Measurements from ENCODE around the gene FRMD4B.

The FRMD4B gene

DNA sequence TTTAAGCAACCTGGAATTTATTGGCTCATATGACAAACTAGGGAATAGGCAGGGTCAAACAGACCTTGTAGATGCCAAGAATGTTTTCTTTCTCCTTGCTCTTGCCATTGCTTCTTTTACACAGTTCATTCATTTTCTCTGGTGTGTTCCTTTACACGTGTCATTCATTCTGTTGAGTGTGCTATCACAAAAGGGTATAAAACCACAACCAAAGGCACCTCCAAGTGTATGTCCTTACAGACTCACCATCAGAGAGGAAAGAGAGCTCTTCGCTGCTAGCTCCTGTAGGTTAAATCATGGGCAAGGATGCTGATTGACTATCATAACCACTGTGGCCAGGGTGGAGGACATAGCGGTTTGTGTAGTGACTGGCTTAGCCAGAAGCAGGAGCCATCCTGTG is 19.2 kb upstream of the FRMD4B start:
- DNase-seq (ENCODE audit: low read depth): no peak

- DNase-seq (ENCODE audit: low read depth): no peak
These were observed 17.6 kb upstream of the FRMD4B start for GRCh38 chr3:69403454-69403853.

DNA sequence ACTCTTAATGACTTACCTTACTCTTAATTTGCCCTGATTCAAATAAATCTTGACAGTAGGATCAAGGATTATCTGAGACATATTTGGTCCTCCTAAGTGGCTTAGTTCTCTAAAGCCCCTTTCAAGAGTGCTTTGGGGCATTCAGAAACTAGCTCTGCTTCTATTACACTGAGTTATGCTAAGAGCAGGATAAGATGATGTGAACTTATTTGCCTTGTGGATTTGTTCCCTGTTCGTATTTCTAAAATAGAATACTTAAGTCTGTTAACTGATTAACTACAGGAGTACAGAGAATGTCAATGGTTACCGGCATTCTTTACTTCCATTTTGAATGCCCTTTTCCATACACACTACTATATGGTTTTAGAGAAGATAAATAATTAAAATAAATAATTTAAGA is 14.8 kb upstream of the FRMD4B start:
- no peak for DNase-seq (ENCODE audit: low read depth)

GRCh38 chr3:69392850-69393249 is 7.0 kb upstream of the FRMD4B start:
- DNase-seq (ENCODE audit: low read depth): no peak

GRCh38 chr3:69392415-69392814 is 6.5 kb upstream of the FRMD4B start:
- DNase-seq (ENCODE audit: low read depth): no peak

- no peak for DNase-seq (ENCODE audit: low read depth)
These were observed 5.7 kb upstream of the FRMD4B start for GRCh38 chr3:69391554-69391953.

- DNase-seq (ENCODE audit: low read depth): no peak
These were observed 4.9 kb upstream of the FRMD4B start for GRCh38 chr3:69390771-69391170.

DNA sequence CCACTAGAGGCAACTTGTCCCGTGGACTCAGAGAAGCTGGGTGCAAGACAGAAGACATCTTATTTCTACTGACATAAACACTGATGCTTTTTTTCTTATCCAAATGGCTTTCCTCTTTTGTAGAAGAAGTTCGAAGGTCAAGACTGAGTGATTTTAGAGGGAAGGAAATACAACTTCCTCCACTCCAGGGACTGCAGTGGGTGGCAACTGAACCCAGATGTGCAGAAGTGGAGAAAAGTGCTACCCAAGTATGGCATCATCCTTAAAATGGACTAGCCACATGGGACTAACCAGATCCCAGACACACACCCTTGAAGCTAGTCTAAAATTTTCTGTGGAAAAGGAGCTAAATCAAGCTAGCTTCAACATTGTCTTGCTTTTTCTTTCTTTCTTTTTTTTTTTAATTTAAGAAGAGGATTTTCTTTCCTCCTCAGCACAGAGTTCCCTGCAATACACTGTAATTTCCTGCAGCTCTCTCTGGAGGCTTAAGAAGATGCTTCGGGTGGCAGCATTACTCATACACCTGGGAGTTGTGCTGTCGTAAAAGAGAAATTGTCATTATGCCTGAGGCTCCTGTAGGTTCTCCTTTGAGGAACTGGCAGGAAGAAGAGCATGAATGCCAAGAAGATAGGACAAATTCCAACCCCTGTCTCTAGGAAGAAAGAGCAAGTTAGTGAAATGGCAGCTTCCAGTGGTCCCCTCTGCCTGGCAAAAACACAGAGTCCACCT is 3.8 kb upstream of the FRMD4B start:
- no peak for DNase-seq (ENCODE audit: low read depth)

GRCh38 chr3:69388241-69388640 is 2.4 kb upstream of the FRMD4B start:
- no peak for DNase-seq (ENCODE audit: low read depth)

GRCh38 chr3:69386556-69387385 is 883 bp upstream of the FRMD4B start:
- DNase-seq (ENCODE audit: low read depth): no peak

- no peak for DNase-seq (ENCODE audit: low read depth)
These were observed 665 bp downstream of the FRMD4B start for GRCh38 chr3:69385123-69385722.

DNA sequence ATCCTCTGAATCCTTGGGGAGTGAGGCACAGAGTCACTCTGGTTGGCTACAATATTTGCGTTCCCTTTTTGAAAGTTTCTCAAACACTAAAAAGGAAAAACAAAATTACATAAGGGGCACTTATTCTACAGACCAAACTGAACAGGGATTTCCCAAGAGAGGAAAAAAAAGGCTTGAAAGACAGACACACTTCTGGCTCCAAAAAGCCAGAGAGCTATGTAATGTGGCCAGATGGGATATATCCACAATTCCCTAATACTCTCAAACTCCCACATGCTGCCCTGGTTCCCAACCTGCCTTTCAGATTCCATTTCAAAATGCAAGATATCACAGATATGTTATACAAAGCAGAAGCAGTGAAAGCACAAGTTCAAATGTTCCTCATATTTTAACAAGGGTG is 1.6 kb downstream of the FRMD4B start:
- no peak for DNase-seq (ENCODE audit: low read depth)

DNA sequence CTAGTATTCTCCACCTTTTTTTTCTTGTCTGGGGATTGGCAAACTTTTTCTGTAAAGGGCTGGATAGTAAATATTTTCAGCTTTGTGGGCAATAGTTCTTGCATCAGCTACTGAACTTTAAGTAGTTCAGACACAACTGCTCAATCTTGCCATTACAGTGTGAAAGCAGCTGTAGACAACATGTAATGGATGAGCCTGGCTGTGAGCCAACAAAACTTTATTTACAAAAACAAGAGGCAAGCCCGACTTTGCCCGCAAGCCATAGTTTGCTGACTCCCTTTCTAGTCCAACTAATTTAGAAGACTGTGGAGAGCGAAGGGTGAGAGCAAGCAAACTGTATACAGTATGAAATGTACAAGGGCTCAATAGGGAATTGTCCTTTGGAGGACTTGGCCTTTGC is 6.2 kb downstream of the FRMD4B start:
- DNase-seq (ENCODE audit: low read depth): no peak

GRCh38 chr3:69378112-69378802 is 7.6 kb downstream of the FRMD4B start:
- DNase-seq (ENCODE audit: low read depth): no peak

DNA sequence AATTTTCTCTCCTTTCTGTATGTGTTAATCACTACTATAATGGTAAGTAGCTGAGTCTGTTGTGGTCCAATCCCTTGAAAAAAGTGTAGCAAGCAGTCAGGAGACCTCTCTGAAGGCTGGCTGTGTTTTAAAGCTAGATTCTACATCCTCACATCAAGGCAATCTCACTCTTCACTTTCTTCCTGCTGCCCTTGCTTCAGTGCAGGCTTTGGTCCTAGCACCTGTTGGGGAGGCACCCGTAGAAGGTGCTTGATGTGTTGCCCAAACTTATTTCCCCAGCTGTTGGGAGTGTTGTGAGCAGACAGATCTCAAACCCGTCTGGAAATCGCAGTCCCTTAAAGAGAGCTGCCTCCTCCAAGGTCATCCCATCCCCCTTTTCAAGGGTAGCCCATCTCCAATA is 8.6 kb downstream of the FRMD4B start:
- DNase-seq (ENCODE audit: low read depth): no peak

DNA sequence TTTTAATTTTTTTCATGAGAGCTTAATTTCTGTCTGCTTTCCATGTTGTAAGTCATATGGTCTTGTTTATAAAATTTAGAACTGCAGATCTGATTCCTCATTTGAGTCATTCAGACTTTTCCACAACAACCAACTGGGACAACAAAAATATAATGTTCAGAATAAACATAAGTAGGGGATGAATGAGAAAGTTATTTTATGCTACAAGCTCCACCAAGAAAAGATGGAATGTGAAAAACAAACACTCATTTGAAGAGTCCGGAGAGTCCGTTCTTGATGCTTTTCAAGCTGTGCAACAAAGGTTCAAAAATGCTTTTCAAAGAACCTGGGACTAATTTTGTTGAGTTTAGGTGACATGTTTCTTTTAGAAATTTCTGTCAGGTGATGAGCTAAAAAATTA is 9.2 kb downstream of the FRMD4B start:
- no peak for DNase-seq (ENCODE audit: low read depth)

- no peak for DNase-seq (ENCODE audit: low read depth)
These were observed 14.1 kb downstream of the FRMD4B start for GRCh38 chr3:69371816-69372215.

- no peak for DNase-seq (ENCODE audit: low read depth)
These were observed 15.0 kb downstream of the FRMD4B start for GRCh38 chr3:69370901-69371301.

DNA sequence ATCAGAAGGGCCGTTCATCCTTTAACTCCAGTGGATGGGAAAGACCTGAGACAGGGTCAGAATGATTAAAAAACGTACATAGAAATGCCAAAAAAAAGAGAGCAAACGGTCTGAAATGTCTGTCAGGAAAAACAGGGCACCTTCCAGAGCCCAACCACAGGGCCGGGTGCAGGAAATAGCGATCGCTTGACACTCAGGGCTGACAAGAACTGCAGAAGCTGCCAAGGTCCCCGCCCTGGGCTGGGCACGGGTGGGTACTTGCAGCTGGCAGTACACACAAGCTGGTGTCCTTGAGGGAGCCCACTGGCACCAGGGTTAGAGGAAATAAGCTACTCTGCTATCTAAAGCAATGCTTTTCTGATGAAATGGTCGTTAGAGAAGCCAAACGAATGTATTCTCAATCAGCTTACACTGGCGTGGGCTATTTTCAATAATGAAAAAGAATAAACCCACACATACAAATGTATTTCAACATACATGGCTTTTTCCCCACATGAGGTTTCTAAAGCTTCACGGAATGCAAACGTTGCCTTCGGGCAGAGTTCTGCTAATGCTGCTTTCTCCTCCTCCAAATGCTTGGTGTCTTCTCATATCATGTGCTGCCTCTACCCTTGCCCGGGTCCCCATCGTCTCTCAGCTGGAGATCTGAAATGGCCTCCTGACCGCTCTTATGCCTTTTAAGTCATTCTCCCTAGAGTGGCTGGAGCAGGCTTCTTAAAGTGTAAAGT is 15.6 kb downstream of the FRMD4B start:
- DNase-seq (ENCODE audit: low read depth): no peak

GRCh38 chr3:69368129-69368741 is 17.7 kb downstream of the FRMD4B start:
- DNase-seq (ENCODE audit: low read depth): no peak

GRCh38 chr3:69367586-69367985 is 18.3 kb downstream of the FRMD4B start:
- no peak for DNase-seq (ENCODE audit: low read depth)
